ENCODE measurements around the gene UMAD1.

The UMAD1 gene

GRCh38 chr7:7884855-7885254, 244.3 kb downstream of the UMAD1 start:
- DNase-seq (ENCODE audit: low spot score) = no peak
- no peak overlapping the region for H3K27ac ChIP-seq
- TF ChIP-seq CTCF (conservative IDR thresholded peaks at IDR 0.05; ENCODE audit: low read depth) = no peak
- ChIA-PET POLR2A (ENCODE audit: low non-redundant PET) (no interaction called here), CTCF (no interaction called here)

GRCh38 chr7:7889791-7890568, 249.4 kb downstream of the UMAD1 start:
- CTCF ChIA-PET = no interaction called here
- no peak overlapping the region for H3K27ac ChIP-seq
- no peak for TF ChIP-seq CTCF (conservative IDR thresholded peaks at IDR 0.05; ENCODE audit: low read depth)
- POLR2A ChIA-PET (ENCODE audit: low non-redundant PET) = no interaction called here
- DNase-seq (ENCODE audit: low spot score) = no peak

DNA sequence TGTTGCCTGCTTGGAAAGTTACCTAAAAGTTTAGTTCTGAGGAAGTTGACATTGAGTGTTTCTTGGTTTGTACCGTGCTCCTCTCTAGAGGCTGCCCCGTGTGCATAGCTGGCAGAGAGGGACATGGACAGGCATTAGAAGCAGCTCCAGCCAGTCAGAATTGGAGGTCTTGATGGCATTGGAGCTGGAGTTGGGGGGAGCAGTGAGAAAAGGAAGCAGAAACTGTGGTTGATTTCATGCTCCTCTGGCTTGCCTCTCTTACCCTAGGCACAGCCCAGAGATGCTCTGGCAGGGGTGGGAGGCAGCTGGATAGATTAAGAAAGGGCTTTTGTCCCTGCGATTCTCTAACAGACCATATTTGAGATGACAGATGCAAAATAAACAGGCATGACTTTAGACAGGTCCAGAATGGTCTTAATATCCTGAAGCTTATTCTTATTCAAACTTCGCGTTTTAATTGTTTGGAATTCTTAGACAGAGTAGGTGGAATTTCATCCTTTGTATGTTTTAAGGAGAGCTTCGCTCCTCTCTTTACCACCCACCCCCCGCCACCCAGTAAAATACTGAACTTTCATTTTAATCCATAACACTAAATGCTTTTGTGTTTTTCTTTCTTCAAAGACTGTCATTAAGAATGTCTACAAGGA, 254.6 kb downstream of the UMAD1 start:
- no peak for DNase-seq (ENCODE audit: low spot score)
- POLR2A ChIA-PET (ENCODE audit: low non-redundant PET) = no interaction called here

DNA sequence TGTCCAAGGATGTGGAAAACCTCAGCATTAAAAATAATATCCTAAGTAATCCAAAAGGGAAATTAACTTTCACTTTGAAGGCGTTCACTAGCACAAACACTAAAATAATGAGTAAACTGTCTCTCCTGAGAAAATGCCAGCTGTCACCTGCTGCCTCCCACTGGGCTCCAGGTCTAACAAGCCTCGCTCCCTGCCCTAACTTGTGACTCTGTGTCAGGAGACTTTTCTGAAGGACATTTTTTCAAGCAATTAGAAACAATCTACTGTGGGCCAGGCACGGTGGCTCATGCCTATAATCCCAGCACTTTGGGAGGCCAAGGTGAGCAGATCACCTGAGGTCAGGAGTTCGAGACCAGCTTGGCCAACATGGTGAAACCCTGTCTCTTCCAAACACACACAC, 255.2 kb downstream of the UMAD1 start:
- H3K27ac ChIP-seq = no peak overlapping the region
- no peak for DNase-seq (ENCODE audit: low spot score)
- no peak for TF ChIP-seq CTCF (conservative IDR thresholded peaks at IDR 0.05; ENCODE audit: low read depth)
- ChIA-PET POLR2A (ENCODE audit: low non-redundant PET) (no interaction called here), CTCF (interaction anchor here (0.7 kb wide), 1 partner anchor 10 kb away, joined by 3 read pairs; no protein-coding TSS in a partner anchor)

More for the DNA sequence above, 254.6 kb downstream of the UMAD1 start:
- CTCF ChIA-PET = interaction anchor here (0.7 kb wide), 1 partner anchor 10 kb away, joined by 3 read pairs; no protein-coding TSS in a partner anchor
- H3K27ac ChIP-seq = no peak overlapping the region
- no peak for TF ChIP-seq CTCF (conservative IDR thresholded peaks at IDR 0.05; ENCODE audit: low read depth)

GRCh38 chr7:7897509-7897908, 257.0 kb downstream of the UMAD1 start:
- no peak for TF ChIP-seq CTCF (conservative IDR thresholded peaks at IDR 0.05; ENCODE audit: low read depth)
- ChIA-PET POLR2A (ENCODE audit: low non-redundant PET) (no interaction called here), CTCF (interaction anchor here (0.6 kb wide), 1 partner anchor 234 kb away, joined by 5 read pairs; no protein-coding TSS in a partner anchor)
- no peak for DNase-seq (ENCODE audit: low spot score)
- H3K27ac ChIP-seq = no peak overlapping the region

DNA sequence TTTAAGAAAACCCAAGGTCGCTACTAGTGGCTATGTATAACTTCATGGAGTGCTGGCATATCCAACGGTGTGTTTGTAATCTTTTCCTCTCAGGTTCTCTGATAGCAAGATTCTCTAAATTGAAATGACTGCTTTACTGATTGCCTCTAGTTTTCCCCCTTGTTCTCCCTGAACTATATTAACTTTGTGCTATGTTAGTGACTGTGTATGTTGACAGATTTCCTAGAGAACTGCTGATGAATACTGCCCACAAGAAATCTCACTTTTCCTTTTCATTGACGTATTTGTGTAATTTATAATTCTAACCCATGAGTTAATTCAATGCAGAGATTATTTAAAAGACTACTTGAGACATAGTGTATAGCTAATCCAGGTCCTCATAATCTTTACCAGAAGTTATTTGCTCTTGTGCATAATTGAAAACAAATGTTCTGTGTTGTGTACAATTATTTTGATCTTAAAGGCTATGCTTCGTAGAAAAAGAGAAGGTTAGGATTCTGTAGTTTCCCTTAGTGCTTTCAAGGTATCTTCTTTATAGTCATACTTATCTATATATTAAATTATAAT, 257.5 kb downstream of the UMAD1 start:
- POLR2A ChIA-PET (ENCODE audit: low non-redundant PET) = no interaction called here
- DNase-seq (ENCODE audit: low spot score) = no peak
- TF ChIP-seq CTCF (conservative IDR thresholded peaks at IDR 0.05; ENCODE audit: low read depth) = no peak
- no peak overlapping the region for H3K27ac ChIP-seq
- CTCF ChIA-PET = no interaction called here
